Activated T-helper 9 cell treated with anti-CD3 and anti-CD28 coated beads, Interleukin-2, amount 50 U/mL, for 16 hours (primary cell): ENCODE measurements around the gene PACRGL.
"Not testable (repeated sequence)": the region's sequence is repeated elsewhere in the genome, so short reads cannot be mapped to it uniquely, and the experiment has no call there.

Experiments used
- DNase-seq: peaks from one replicate; pipeline ENCODE4 v3.0.0-alpha.2; 2020; ENCODE audit warnings: low read depth

PACRGL gene

GRCh38 chr4:20723463-20723862 lies 23.2 kb downstream of the PACRGL start:
- DNase-seq = no peak

GRCh38 chr4:20724915-20725314 lies 24.7 kb downstream of the PACRGL start:
- DNase-seq = no peak

- no peak for DNase-seq
Observed at GRCh38 chr4:20735931-20736330, 35.7 kb downstream of the PACRGL start.

DNA sequence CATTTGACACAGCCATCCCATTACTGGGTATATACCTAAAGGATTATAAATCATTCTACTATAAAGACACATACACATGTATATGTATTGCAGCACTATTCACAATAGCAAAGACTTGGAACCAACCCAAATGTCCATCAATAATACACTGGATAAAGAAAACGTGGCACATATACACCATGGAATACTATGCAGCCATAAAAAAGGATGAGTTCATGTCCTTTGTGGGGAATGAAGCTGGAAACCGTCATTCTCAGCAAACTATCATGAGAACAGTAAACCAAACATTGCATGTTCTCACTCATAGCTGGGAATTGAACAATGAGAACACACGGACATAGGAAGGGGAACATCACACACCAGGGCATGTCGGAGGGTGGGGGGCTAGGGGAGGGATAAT lies 45.7 kb downstream of the PACRGL start:
- not testable (repeated sequence) for DNase-seq

DNA sequence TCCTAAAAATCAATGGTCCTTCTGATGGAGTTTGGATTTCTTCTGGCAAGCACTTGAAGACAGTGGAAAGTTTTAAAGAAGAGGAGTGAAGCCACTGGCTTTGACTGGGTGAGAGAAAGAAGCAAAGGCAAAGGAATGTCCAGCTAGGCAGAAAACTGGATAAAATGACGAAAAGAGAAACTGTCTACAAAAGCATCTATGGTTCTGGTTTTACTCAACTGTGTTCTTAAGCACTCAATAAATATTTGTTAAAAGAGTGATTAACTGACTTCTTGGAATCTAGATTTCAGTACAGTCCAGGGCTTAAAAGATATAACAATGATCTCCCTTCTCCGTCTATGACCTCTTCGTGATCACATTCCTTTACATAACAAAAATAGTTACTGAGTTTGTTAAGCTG lies 52.4 kb downstream of the PACRGL start:
- no peak for DNase-seq

GRCh38 chr4:20754036-20754435 lies 53.8 kb downstream of the PACRGL start:
- DNase-seq = no peak

- no peak for DNase-seq
Observed at GRCh38 chr4:20760053-20760452, 59.8 kb downstream of the PACRGL start.

GRCh38 chr4:20761382-20761781 lies 61.1 kb downstream of the PACRGL start:
- no peak for DNase-seq

DNA sequence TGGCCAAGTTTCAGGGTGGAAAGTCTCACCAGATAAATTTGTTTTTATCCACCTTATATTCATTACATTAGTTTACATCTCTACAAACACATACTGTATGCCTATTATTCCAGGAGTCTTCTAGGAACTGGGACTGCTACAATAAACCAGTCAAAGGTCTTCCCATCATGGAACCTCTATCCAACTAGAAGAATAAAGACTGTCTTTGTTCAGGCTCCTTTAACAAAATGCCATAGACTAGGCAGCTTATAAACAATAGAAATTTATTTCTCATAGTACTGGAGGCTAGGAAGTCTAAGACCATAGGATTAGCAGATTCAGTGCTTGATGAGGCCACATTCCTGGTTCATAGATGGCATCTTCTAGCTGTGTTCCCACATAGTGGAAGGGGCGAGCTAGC lies 61.6 kb downstream of the PACRGL start:
- DNase-seq = no peak

DNA sequence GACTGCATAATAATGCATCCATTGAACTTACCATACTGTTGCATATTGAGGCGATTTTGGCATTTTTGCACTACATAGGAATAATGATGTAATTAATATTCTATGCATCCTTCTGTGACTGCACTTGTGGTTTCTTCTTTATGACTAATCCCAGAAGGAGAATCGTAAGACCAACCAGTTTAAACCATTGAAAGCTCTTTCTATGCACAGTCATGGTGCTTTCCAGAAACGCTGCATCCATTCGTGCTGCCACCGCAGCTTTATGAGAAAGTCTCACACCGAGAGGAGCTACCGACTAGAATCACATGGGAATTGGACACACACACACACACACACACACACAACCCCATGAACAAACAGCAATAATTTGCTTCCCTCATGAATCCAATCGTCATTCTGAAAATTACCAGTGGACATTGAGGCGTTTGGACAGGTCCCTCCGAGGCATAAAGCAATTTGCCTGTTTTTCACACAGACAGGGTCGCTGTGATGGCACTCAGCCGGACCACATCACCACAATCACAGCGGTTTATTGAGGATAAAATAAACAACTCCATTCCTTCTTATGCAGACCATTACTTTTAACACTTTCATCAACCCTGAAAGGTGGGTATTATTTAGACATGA lies 64.2 kb downstream of the PACRGL start:
- DNase-seq = no peak

- no peak for DNase-seq
Observed at GRCh38 chr4:20773144-20773997, 73.1 kb downstream of the PACRGL start.

DNA sequence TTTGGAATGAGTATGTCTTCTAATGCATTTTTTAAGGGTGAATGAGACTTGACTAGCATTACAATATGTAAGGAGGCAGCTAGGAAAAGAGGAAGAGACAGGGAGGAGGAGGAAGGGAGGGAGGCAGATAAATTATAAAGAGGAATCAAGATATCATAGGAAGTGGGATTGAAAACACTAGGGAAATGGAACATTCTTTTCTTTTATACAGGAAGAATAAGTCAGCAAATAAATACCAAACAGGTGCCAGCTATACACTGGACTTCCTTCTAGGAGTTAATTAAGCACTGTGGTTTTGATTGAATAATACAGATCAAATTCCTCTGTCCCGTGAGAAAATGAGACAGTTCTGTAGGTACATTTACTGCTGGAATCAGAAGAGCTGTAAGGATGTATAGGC lies 78.6 kb downstream of the PACRGL start:
- no peak for DNase-seq

- not testable (repeated sequence) for DNase-seq
Observed at GRCh38 chr4:20783134-20783533, 82.9 kb downstream of the PACRGL start.

DNA sequence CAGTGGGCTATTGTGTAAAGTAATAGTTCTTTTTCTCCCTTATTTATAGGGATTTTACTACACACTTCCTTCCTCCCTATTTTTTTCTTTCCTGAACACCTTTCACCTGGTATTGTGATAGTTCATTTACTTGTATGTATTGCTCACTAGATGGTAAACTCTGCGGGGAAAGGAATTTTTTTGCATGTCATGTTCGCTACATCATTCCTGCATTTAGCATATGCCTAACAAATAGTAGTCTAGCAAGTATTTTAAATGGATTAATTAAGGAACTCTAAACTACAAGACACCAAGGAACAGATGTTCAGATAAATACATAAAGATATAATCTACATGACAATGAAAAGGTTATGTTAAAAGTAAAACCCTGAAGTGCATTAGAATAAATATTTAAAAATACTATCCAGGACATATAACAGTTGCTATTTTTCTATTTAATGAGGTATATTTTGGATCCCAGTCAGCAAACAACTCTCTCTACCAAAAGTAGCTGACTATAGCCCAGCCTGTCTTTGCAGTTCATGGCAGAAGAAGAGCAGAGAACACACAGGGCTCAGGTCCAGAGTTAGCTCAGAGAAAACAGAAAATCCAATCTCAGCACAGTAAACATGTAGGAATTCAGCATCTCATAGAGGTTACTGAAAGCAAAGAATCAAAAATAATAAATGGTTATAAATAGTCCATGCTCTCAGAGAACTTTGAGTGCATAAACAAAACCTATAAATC lies 87.8 kb downstream of the PACRGL start:
- DNase-seq = no peak
